Astrocyte (in vitro differentiated cells and primary cell): ENCODE results near the gene NUTM2F. TPM values are rescaled to one million over a fixed set of nuclear protein-coding genes. Genes with fewer than 3 reads are reported as not detected.
A peak's percentile ranks its signal among the peaks of the same experiment; 100 is the strongest.

ENCODE experiments used
- DNase-seq: peaks from one replicate; pipeline ENCODE4 v3.0.0-alpha.2; 2010; ENCODE audit warnings: low read depth
- FAIRE-seq: peaks from 2 replicates; lab custom pipeline; 2011; peaks lifted over from hg19 to GRCh38; lab: Jason Lieb, UNC
- H2AFZ ChIP-seq: 2 replicates; pipeline ENCODE4 v1.6.0; 2012; ENCODE audit warnings: low read depth, low read length, inconsistent platforms
- H3K27ac ChIP-seq: 2 replicates; pipeline ENCODE4 v1.5.1; 2011; ENCODE audit warnings: low read depth, low read length, inconsistent platforms
- H3K27me3 ChIP-seq: 2 replicates; pipeline ENCODE4 v1.6.0; 2011; ENCODE audit warnings: low read length, inconsistent platforms; ENCODE audit not compliant: insufficient read depth
- H3K36me3 ChIP-seq: 2 replicates; pipeline ENCODE4 v1.5.1; 2011; ENCODE audit warnings: low read length, inconsistent platforms; ENCODE audit not compliant: insufficient read depth
- H3K4me1 ChIP-seq: 2 replicates; pipeline ENCODE4 v1.5.1; 2011; ENCODE audit warnings: low read length, inconsistent platforms; ENCODE audit not compliant: insufficient read depth
- H3K4me2 ChIP-seq: 2 replicates; pipeline ENCODE4 v1.6.0; 2012; ENCODE audit warnings: low read length, inconsistent platforms
- H3K4me3 ChIP-seq: 2 replicates; pipeline ENCODE4 v1.5.1; 2011; ENCODE audit warnings: low read depth, mild to moderate bottlenecking, low read length, inconsistent platforms; ENCODE audit not compliant: insufficient read depth
- H3K79me2 ChIP-seq: 2 replicates; pipeline ENCODE4 v1.6.0; 2012; ENCODE audit warnings: mild to moderate bottlenecking, low read length, inconsistent platforms; ENCODE audit not compliant: insufficient read depth
- H3K9ac ChIP-seq: 2 replicates; pipeline ENCODE4 v1.6.0; 2012; ENCODE audit warnings: mild to moderate bottlenecking, low read length, inconsistent platforms
- H3K9me3 ChIP-seq: 2 replicates; pipeline ENCODE4 v1.5.1; 2012; ENCODE audit warnings: low read depth, mild to moderate bottlenecking, low read length, inconsistent platforms; ENCODE audit not compliant: insufficient read depth
- H4K20me1 ChIP-seq: 2 replicates; pipeline ENCODE4 v1.6.0; 2012; ENCODE audit warnings: low read length, inconsistent platforms; ENCODE audit not compliant: insufficient read depth
- H3K27ac Mint-ChIP-seq: one replicate; pipeline ENCODE4 v1.8.0; 2021; ENCODE audit warnings: mild to moderate bottlenecking, mixed read lengths; ENCODE audit not compliant: unreplicated experiment
- H3K27me3 Mint-ChIP-seq: one replicate; pipeline ENCODE4 v1.8.0; 2021; ENCODE audit warnings: low read depth, mixed read lengths; ENCODE audit not compliant: unreplicated experiment
- H3K36me3 Mint-ChIP-seq: one replicate; pipeline ENCODE4 v1.8.0; 2021; ENCODE audit warnings: low read depth, mixed read lengths; ENCODE audit not compliant: unreplicated experiment
- H3K4me1 Mint-ChIP-seq: one replicate; pipeline ENCODE4 v1.8.0; 2021; ENCODE audit warnings: low read depth, mixed read lengths; ENCODE audit not compliant: unreplicated experiment
- H3K4me3 Mint-ChIP-seq: one replicate; pipeline ENCODE4 v1.8.0; 2021; ENCODE audit warnings: mild to moderate bottlenecking, moderate library complexity, mixed read lengths; ENCODE audit not compliant: unreplicated experiment
- H3K9me3 Mint-ChIP-seq: one replicate; pipeline ENCODE4 v1.8.0; 2021; ENCODE audit warnings: mild to moderate bottlenecking, mixed read lengths; ENCODE audit not compliant: unreplicated experiment
- CTCF ChIP-seq: IDR thresholded peaks from 2 replicates; pipeline ENCODE4 v1.5.1; 2011; ENCODE audit warnings: low read depth, mild to moderate bottlenecking, inconsistent platforms, low read length, moderate library complexity; ENCODE audit not compliant: insufficient read depth
- EZH2 ChIP-seq: IDR thresholded peaks from 2 replicates; pipeline ENCODE4 v1.6.1; 2012; ENCODE audit warnings: mild to moderate bottlenecking, low read length, inconsistent platforms; ENCODE audit not compliant: insufficient read depth
- total RNA-seq: library from RNA; stranded (reverse); gene quantifications from 2 replicates; pipeline ENCODE4 v1.2.1, GENCODE V29; 2021

Gene NUTM2F
- total RNA-seq, 1 donor from 2014 or later, result not detected

DNA sequence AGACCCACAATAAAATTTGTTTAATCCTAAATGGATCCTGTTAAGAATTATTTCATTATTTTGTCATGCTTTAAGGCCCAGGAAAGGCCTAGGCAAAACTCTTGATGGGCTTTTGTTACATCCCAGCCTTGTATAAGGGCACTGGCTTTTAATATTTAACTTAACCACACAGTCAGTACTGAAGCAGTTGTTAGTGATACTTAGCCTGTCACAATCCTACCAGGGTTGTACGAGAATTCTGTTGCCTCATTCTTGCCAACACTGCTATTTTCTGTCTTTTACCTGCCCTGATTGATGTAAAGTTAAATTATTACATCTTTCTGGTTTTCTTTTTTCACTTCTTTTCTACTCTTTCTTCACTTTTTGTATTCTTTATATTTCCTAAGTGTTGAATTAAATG is 58.4 kb downstream of the NUTM2F start:
- no peaks in the 10 kb centered on the region for H3K4me1 Mint-ChIP-seq

GRCh38 chr9:94269264-94269663 is 59.2 kb downstream of the NUTM2F start:
- Histone ChIP-seq H3K4me2 (no peak overlapping the region), H3K4me1 (no peaks in the 10 kb centered on the region), H3K9ac (no peak overlapping the region), H3K79me2 (peaks cover 6% of the 10 kb centered on the region), H3K4me3 (no peak overlapping the region), H3K36me3 (no peaks in the 10 kb centered on the region), H3K27ac (no peak overlapping the region), H2AFZ (no peak overlapping the region), H3K9me3 (peaks cover 4% of the 10 kb centered on the region), H3K27me3 (no peaks in the 10 kb centered on the region), H4K20me1 (no peaks in the 10 kb centered on the region)
- Mint-ChIP-seq H3K36me3 (peaks cover 5% of the 10 kb centered on the region), H3K27ac (peak overlapping the region; percentile 69), H3K9me3 (peaks cover 4% of the 10 kb centered on the region), H3K4me1 (no peaks in the 10 kb centered on the region), H3K27me3 (no peaks in the 10 kb centered on the region), H3K4me3 (no peak overlapping the region)
- DNase-seq (no peak), FAIRE-seq (no peak)
- no peak for TF ChIP-seq EZH2
- TF ChIP-seq CTCF, result no peak

More for the DNA sequence above, 58.4 kb downstream of the NUTM2F start:
- Histone ChIP-seq H3K9ac (no peak overlapping the region), H3K9me3 (peaks cover 4% of the 10 kb centered on the region), H3K27ac (no peak overlapping the region), H2AFZ (no peak overlapping the region), H3K4me1 (no peaks in the 10 kb centered on the region), H3K27me3 (no peaks in the 10 kb centered on the region), H3K4me3 (no peak overlapping the region), H3K36me3 (no peaks in the 10 kb centered on the region), H4K20me1 (no peaks in the 10 kb centered on the region), H3K79me2 (peaks cover 3% of the 10 kb centered on the region), H3K4me2 (no peak overlapping the region)
- TF ChIP-seq EZH2 (no peak), CTCF (no peak)
- Mint-ChIP-seq H3K4me3 (no peak overlapping the region), H3K27me3 (no peaks in the 10 kb centered on the region), H3K36me3 (peaks cover 8% of the 10 kb centered on the region), H3K27ac (no peak overlapping the region), H3K9me3 (peaks cover 7% of the 10 kb centered on the region)
- DNase-seq (no peak), FAIRE-seq (no peak)

Other genes with a start within 250 kb of the NUTM2F start
- 5.1 and 5.4 TPM in 2 replicates for gene PTPDC1, start 244.2 kb downstream of the NUTM2F start, total RNA-seq
- 3.7 and 4.1 TPM in 2 replicates for gene ZNF169, start 69.3 kb downstream of the NUTM2F start, total RNA-seq
- gene PCAT7, start 226.4 kb upstream of the NUTM2F start, total RNA-seq, result 3.9 and 5.2 TPM in 2 replicates